SIG-M5 (cell line): Measurements from ENCODE around the gene FAM13C.
"Not testable (repeated sequence)": the region's sequence is repeated elsewhere in the genome, so short reads cannot be mapped to it uniquely, and the experiment has no call there.

Experiments used
- DNase-seq: peaks from one replicate; lab custom pipeline; 2025; lab: John Stamatoyannopoulos, UW

FAM13C gene

GRCh38 chr10:59276919-59277318 is 85.4 kb downstream of the FAM13C start:
- no peak for DNase-seq

- DNase-seq = no peak
Measured at GRCh38 chr10:59276133-59276532, 86.2 kb downstream of the FAM13C start.

- no peak for DNase-seq
Measured at GRCh38 chr10:59273445-59273844, 88.9 kb downstream of the FAM13C start.

GRCh38 chr10:59272061-59272460 is 90.3 kb downstream of the FAM13C start:
- DNase-seq = no peak

GRCh38 chr10:59271160-59271559 is 91.2 kb downstream of the FAM13C start:
- no peak for DNase-seq

- DNase-seq = no peak
Measured at GRCh38 chr10:59270492-59270891, 91.9 kb downstream of the FAM13C start.

GRCh38 chr10:59269651-59270050 is 92.7 kb downstream of the FAM13C start:
- no peak for DNase-seq

- DNase-seq = no peak
Measured at GRCh38 chr10:59268460-59268859, 93.9 kb downstream of the FAM13C start.

GRCh38 chr10:59266321-59266720 is 96.0 kb downstream of the FAM13C start:
- DNase-seq = no peak

GRCh38 chr10:59265141-59265540 is 97.2 kb downstream of the FAM13C start:
- DNase-seq = no peak

GRCh38 chr10:59258890-59259289 is 103.5 kb downstream of the FAM13C start:
- DNase-seq = no peak

- DNase-seq = no peak
Measured at GRCh38 chr10:59257224-59257623, 105.1 kb downstream of the FAM13C start.

- no peak for DNase-seq
Measured at GRCh38 chr10:59255463-59255862, 106.9 kb downstream of the FAM13C start.

- DNase-seq = no peak
Measured at GRCh38 chr10:59252491-59252890, 109.9 kb downstream of the FAM13C start.

- DNase-seq = no peak
Measured at GRCh38 chr10:59245686-59246085, 116.7 kb downstream of the FAM13C start.

GRCh38 chr10:59244871-59245270 is 117.5 kb downstream of the FAM13C start:
- no peak for DNase-seq

- no peak for DNase-seq
Measured at GRCh38 chr10:59243611-59244195, 118.6 kb downstream of the FAM13C start.

GRCh38 chr10:59242991-59243390 is 119.4 kb downstream of the FAM13C start:
- no peak for DNase-seq

- DNase-seq = no peak
Measured at GRCh38 chr10:59242057-59242456, 120.3 kb downstream of the FAM13C start.

GRCh38 chr10:59240582-59241183 is 121.7 kb downstream of the FAM13C start:
- DNase-seq = no peak

- not testable (repeated sequence) for DNase-seq
Measured at GRCh38 chr10:59239108-59239507, 123.2 kb downstream of the FAM13C start.

GRCh38 chr10:59237775-59238174 is 124.6 kb downstream of the FAM13C start:
- DNase-seq = no peak

- DNase-seq = no peak
Measured at GRCh38 chr10:59236064-59236697, 126.2 kb downstream of the FAM13C start.
